ENCODE results near the gene GLI3.
"Not testable (repeated sequence)": the region's sequence is repeated elsewhere in the genome, so short reads cannot be mapped to it uniquely, and the experiment has no call there.

DNA sequence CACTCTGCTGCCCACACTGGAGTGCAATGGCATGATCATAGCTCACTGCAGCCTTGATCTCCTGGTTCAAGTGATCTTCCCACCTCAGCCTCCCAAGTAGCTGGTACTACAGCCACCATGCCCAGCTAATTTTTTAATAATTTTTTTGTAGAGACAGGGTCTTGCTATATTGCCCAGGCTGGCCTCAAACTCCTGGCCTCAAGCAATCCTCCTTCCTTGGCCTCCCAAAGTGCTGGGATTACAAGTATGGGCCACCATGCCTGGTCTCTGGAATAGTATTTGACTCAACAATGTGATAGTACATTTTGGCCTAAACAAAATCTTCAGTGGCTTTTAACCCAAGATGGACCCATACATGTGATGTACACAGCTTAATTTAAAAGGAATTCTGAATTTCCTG is 27.9 kb downstream of the GLI3 start:
- not testable (repeated sequence) for TF ChIP-seq CTCF, POLR2A, POLR2AphosphoS5 (IDR thresholded peaks at IDR 0.05)

All from stomach (tissue), 4 donors.